HG03575 (cell line): ENCODE data around the gene AUTS2.

Experiments
- ATAC-seq: cut with Tn5 transposase; IDR thresholded peaks from one replicate; pipeline ENCODE4 v1.9.1; 2021; ENCODE audit not compliant: unreplicated experiment, insufficient number of reproducible peaks, low FRiP score; ENCODE audit errors: extremely low read depth

AUTS2 gene

GRCh38 chr7:70698219-70698832, 1100.1 kb downstream of the AUTS2 start:
- ATAC-seq: no peak

- no peak for ATAC-seq
These were observed 1101.0 kb downstream of the AUTS2 start for GRCh38 chr7:70699271-70699670.

DNA sequence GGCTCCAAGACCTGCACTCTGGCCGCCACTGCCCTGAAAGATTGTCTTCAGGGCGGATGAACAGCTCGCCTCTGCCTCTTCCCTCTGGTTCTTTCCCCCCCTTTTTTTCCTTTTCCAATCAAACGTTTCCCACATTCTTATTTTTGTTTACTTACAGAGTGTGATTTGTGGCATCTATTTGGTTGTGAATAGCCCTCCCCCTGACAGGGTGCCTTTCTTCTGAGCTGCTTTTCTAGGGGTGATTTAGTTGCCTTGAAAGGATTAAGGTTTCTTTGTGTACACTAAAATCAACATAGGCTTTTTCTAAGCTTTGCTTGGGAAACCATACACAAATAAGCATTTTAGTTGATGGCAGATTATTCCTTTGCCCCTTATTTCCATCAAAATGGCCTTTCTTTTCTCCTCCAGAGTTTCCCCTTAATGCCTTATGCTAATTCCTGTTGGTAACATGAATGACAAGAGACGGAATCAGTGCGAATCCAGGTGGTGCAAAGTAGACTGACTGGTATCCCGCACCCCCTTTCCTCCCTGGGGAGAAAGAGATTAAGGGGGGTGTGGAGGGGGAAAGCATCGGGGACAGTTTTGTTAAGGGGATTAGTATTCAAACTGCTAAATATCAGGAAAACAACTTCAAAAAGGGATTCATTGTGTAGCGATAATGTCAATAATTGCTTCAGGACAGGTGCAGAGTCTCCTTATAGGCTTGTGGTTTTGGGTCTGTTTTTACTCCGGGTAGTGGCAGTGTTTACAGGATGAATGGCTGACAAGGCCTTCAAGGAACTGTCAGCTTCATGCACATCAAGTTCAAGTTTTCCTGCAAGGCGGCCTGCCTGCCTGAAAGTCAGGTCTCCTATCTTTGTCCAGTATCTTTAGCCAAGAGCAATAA, 1102.0 kb downstream of the AUTS2 start:
- ATAC-seq: no peak

- no peak for ATAC-seq
These were observed 1102.7 kb downstream of the AUTS2 start for GRCh38 chr7:70700941-70701425.

DNA sequence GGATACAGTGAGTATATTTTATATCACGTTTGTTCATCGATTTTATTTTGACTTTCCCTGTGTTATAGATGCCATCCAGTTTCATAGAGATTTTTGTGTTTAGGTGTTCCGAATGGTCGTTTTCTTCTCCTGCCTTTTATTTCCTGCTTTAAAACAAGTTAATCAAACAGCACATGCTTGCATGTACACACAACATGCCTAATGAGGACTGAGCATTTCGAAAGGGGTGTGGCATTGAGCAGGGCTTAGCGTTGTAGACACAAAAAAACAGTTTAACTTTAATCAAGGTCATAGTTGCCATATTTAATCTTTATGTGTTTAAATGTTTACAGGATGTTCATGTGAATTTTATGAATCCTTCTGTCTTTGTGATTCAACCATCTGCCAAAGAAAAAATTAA, 1103.2 kb downstream of the AUTS2 start:
- ATAC-seq: no peak

DNA sequence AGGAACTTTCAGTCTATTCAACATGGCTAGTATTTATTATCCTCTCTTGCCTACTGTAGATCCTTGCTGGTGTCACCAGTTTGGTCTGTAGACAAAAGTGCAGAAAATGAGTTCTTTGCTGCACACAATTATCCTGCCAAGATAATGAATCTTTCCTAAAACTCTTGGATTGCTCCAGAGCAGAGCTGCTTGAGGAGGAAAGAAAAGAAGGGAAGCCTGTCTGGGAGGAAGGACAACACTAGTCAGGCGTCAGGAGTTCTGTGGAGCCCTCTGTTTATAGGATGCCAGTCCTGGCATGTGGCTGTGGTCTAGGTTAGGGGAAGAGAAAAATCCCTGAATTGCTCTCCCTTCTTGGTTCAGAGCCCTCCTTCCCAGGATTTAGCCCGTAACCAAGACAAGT, 1103.7 kb downstream of the AUTS2 start:
- no peak for ATAC-seq

DNA sequence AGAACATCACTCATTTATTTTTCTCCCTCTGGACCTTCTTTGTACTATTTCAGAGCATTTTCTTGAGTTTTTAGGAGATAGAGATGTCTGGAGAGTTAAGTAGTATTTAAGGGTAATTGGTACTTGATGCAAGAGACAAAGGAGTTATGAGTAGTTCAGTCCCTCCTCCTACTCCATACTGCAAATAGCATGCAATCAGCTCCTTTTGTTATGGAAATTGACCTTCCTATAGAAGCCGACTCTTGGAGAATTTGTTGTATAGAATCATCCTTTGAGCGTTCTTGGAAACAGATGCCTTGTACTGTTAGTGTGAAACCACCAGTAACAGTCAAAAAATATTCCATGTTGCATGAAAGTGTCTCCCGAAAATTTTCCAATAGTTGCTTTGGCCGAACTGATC, 1105.5 kb downstream of the AUTS2 start:
- ATAC-seq: no peak

GRCh38 chr7:70704831-70705346, 1106.6 kb downstream of the AUTS2 start:
- no peak for ATAC-seq

- no peak for ATAC-seq
These were observed 1107.9 kb downstream of the AUTS2 start for GRCh38 chr7:70706204-70706603.

GRCh38 chr7:70706698-70707097, 1108.4 kb downstream of the AUTS2 start:
- no peak for ATAC-seq

DNA sequence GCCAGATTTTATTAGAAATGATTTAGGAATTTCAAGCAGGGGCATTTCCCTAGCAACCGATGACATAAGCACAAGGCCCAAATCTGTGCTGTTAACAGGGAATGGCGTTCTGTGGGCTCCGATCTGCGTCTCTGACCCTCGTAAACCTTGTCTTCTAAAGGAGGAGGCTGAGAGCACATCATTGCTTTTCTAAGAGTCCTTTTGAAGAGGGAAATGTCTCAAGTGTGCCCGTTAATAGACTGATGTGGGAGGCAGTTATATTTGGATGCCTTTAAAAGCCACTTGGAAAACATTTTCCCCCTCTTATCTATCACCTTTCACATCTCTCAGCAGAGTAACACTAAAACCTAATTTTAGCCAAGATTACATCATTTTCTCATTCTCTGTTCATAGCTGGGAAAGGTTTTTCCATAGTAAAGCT, 1109.6 kb downstream of the AUTS2 start:
- ATAC-seq: no peak

DNA sequence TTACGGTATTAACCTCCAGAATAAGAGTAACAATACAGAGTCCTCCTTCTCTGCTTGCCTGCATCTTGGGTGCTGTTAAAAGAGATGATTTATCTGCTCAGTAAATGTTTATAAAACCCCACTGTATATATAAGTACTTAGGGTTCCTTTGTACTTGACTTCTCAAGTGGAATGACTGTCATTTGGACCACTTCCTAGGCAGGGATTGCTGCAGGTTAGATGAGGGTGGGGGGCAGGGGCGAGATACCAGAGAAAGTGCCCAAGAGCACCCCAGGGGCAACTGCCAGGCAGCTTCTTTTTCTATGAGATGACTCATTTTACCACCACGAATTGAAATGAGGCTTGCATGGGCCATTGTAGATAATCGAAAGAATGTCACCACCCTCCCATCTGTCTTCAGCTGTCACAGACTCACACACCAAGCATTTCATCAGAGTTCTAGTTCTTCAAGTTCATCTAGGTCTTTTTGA, 1111.8 kb downstream of the AUTS2 start:
- peak; percentile 37 for ATAC-seq

GRCh38 chr7:70710651-70711050, 1112.4 kb downstream of the AUTS2 start:
- no peak for ATAC-seq

- no peak for ATAC-seq
These were observed 1113.2 kb downstream of the AUTS2 start for GRCh38 chr7:70711452-70711851.

DNA sequence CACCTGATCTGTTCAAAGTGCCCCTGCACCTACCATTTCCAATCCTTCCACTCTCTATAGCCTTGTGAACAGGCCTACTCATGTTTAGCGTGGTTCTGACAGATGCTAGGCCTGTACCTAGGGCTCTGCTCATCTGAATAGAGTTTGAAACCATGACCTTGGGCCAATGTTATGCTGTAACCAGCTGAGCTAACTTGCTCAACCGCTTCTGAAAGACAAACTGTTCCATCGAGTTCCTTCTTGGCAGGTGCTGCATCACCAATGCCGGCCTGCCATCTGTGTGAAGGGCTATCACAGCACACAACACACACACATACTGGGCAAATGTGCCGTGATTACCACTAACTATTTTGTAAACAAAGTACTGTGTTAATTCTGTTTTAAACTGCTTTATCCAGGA, 1114.7 kb downstream of the AUTS2 start:
- ATAC-seq: no peak

GRCh38 chr7:70714506-70715038, 1116.3 kb downstream of the AUTS2 start:
- ATAC-seq: no peak

DNA sequence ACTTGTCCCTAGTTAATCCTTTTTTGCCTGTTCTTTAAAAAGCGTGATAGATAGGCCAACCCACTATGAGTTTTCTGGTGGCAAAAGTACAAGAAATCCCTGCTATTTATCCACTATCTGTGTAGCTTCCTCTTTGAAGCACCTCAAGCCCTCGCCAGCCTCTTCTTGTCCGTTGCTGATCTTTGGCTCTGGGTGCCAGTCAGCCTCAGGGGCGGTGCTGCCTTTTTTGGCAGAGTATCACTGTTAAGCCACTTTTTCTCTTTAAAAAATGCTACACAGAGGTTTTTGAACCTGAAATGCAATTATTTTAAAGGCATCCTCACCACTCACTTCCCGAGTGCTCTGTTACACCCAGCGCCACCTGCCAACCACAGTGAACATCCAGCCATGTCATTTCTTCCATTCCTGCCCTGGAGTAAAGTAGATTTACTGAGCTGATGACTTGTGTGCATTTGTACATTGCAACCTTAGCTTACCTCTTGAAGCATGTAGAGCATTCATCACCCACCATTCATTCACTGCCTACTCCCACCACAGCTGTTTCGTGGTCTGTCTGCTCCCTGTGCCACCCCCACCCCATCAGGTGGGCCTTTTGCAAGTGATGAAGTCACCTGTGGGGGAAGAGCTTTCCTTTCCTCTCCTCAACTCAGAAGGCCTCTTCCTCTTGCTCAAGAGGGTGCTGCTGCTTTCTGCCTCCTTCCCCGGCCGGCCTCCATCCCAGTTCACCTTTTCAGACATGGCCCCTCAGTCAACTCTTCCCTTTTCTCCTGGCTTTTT, 1119.5 kb downstream of the AUTS2 start:
- no peak for ATAC-seq

- no peak for ATAC-seq
These were observed 1120.8 kb downstream of the AUTS2 start for GRCh38 chr7:70719125-70719524.
